Endometrium (tissue), 2 donors: ENCODE data around the gene GINS2.

Experiments
- FAIRE-seq: peaks from 2 replicates; lab custom pipeline; 2012; peaks lifted over from hg19 to GRCh38; lab: Jason Lieb, UNC
- donor health status: control.
- donor health status: control.

Gene GINS2

GRCh38 chr16:85689285-85689949, 663 bp upstream of the GINS2 start:
- no peak for FAIRE-seq

DNA sequence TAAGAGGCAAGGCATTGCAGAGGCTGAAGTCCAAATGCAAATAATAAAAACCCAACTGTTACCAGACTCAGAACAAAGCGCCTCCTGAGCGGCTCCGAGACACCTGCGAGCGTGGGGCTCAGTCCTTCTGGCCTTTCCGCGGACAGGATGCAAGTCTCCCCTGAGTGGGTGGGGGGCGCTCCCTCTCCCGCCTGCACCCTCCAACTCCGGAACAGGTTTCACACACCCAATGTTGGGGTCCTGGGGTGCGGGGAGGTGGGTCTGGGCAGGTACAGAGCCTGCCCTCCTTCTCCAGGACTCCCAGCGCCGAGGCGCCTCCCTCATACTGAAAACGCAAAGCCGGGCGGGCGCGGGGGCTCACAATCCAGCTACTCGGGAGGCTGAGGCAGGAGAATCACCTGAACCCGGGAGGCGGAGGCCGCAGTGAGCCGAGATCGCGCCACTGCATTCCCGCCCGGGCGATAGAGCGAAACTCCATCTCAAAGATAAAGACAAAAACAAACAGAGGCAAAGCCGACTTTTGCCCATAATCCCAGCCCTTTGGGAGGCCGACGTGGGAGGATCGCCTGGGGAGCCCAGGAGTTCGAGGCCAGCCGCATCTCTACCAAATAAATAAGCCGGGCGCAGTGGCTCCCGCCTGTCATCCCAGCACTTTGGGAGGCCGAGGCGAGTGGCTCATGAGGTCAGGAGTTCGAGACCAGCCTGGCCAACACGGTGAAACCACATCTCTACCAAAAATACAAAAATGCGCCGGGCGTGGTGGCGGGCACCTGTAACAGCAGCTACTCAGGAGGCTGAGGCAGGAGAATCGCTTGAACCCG, 893 bp downstream of the GINS2 start:
- no peak for FAIRE-seq

- no peak for FAIRE-seq
Observed at GRCh38 chr16:85686912-85687591, 1.7 kb downstream of the GINS2 start.

DNA sequence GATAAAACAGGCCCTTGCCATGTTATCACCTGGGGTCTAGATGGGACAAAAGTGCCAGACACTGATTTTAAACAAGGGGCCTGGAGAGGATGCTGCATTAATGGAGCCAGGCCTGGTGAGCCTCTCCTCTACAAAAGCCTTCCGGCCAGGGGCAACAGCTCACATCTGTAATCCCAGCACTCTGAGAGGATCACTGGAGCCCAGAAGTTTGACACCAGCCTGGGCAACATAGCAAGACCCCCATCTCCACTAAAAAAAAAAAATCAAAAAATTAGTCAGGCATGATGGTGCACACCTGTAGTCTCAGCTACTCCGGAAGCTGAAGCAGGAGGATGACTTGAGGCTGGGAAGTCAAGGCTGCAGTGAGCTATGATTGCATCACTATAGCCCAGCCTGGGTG, 3.5 kb downstream of the GINS2 start:
- no peak for FAIRE-seq

GRCh38 chr16:85683363-85683762, 5.4 kb downstream of the GINS2 start:
- no peak for FAIRE-seq

- no peak for FAIRE-seq
Observed at GRCh38 chr16:85682516-85682915, 6.2 kb downstream of the GINS2 start.

DNA sequence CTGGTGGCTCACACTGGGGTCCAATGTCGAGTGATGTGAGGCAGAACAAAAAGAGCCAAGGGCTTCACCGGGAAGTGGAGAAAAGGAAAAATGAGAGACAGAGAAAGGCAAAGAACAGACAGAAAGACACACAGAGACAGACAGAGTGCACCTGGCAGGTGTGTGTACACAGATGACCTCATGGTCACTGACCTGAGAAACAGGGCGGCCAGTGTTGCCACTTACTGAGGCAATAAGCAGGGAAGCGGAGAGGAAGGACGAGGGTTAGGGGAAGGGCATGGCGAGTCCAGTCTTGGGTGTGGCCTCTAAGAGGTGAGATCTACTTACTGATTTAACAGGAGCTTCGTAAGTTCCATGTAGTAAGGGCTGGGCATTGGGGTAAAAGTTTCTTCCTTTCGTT, 7.5 kb downstream of the GINS2 start:
- FAIRE-seq = no peak

- no peak for FAIRE-seq
Observed at GRCh38 chr16:85680352-85680944, 8.3 kb downstream of the GINS2 start.

- no peak for FAIRE-seq
Observed at GRCh38 chr16:85679870-85680269, 8.9 kb downstream of the GINS2 start.

- no peak for FAIRE-seq
Observed at GRCh38 chr16:85678821-85679220, 9.9 kb downstream of the GINS2 start.

DNA sequence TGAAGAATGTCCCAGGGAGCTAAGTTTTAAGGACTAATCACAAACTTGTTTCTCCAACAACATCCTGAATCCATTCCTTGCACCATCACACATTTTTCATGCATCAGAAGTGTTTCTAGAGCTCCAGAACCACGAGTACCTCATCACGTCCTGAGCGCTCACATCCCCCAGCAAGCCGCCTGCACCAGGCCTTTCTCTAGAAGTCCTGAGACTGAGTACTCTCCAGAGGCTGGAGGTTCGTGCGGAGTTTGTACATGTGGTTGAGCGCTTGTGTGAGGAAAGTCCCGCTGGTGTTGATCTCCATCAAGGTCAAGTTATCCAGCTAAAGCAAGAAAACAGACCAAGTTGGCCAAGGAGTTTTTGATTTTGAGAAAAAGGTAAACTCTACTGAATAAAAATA, 10.7 kb downstream of the GINS2 start:
- no peak for FAIRE-seq

DNA sequence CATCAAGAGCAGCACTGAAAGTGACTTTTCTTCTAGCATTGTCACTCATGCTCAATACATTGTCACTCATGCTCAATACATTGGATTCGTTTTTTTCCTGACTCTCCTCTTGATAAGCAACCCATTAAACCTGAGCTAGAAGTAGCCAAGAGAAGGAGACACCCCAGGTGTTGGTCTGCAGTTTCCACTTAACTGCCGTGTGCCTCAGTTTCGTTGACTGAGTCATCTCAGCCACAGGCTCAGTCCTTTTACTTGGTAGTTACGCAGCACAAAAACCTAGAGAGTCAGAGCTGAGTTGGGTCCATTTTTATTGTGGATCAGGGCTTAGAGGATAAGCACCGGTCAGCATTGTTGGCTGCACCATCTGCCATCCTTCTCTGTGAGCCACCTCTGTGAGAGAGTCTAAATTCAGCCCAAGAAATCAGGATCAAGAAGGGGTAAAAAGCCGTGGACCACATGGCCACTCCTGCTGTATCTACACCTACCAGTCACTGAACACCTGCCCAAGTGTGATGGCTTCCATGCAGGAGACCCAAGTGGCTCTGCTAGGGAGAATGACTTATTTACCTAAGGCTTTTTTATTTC, 11.3 kb downstream of the GINS2 start:
- FAIRE-seq = no peak

- FAIRE-seq = no peak
Observed at GRCh38 chr16:85676466-85676865, 12.3 kb downstream of the GINS2 start.

DNA sequence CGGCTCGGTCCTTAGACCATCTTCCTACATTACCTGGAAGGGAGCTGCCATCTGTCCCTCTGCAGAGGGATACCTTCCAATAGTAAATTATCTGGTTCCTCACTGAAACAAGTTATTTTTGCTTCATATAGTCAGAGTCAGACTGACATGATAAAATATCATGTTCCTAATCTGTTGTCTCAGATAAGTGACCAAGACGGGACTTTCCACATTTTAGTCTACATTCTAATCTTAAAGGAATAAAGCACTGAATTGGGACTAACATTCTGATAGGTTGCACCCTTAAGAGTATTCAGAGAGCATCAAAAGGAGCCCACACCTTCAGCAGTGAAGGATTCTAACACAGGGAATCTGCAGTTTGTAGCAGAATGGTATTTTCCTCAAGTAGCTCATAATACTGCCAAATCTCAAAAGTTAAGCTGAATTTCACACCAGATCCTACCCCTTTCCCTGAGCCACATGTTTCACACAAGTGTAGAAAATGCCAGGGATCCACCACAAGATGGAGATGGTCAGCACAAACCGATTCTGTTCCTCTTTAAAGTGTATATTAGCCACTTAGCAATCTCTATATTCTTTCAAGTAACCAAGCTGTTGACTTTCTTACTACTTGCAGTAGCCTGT, 13.4 kb downstream of the GINS2 start:
- no peak for FAIRE-seq

- FAIRE-seq = no peak
Observed at GRCh38 chr16:85674828-85675227, 13.9 kb downstream of the GINS2 start.

DNA sequence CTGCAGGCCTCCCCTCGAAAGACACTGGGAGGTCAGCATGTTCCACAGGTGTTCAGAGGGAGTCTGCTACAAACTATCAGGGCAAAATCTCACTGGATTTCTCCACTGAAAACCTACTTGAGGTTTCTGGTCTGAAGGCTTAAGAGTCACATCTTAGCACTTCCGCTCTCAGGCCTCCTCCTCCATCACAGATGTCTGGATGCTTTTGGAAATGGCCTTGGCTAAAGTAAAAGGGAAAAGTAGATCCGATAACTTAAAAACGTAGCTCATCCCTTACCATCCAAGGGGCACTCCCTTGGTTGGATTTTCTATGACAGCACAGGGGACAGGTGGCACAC, 14.4 kb downstream of the GINS2 start:
- FAIRE-seq = no peak

DNA sequence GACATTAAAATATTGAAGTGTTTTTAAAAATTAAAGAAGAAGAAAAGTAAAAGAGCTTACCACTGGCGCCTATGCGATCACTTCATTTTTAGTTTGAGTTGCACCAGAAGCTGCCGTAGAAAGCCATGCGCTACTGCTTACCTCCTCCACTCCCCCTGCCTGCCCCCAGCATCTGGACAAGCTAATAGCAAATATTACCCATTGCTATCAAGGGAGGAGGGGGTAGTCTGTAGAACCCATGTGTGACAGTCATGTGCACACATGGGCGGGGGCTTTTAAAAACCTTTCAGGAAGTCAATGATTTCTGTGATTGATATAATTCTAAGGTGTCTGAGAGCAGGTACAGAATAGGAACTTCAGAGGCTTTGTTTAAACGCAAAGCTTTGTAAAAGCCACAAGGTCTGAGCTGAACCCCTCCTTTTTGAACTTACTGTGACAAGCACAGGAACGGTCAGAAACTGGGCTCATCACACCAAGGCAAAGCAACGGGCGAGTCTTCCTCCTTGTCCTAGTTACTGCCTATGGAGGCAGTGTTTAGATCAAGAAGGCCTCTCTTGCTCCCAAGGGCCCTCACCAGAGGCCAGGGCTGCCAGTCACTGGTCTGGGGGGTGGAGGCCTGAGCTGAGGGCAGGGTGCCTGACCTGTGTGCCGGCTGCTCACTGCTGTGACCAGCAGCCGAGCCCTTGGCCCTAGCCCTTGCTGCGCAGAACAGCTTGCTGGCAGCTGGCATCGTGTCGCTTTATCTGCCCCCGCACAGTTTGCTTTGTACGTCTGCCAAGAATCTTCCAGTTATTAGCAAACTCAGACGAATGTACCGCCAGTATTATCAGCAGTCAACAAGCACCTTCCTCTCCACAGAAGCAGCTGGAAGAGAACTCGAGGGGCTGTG, 15.0 kb downstream of the GINS2 start:
- FAIRE-seq = no peak

DNA sequence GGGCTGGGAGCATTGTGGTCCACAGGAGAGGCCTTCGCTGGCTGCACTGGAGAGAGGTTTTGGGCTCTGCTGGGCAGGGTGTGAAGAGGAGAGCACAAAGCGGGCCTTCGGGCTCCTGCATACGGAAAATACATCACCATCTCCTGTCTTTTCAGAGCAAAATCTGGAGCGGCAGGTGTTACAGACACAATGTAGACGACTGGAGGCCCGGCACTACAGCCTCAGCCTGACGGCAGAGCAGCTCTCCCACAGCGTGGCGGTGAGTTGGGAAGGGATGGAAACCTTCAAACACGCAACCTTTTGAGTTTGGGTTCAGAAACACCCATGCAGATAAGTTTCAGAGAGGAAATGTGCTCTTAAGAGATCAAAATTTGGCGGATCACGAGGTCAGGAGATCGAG, 17.9 kb downstream of the GINS2 start:
- FAIRE-seq = no peak

GRCh38 chr16:85668676-85669424, 19.9 kb downstream of the GINS2 start:
- FAIRE-seq = no peak

DNA sequence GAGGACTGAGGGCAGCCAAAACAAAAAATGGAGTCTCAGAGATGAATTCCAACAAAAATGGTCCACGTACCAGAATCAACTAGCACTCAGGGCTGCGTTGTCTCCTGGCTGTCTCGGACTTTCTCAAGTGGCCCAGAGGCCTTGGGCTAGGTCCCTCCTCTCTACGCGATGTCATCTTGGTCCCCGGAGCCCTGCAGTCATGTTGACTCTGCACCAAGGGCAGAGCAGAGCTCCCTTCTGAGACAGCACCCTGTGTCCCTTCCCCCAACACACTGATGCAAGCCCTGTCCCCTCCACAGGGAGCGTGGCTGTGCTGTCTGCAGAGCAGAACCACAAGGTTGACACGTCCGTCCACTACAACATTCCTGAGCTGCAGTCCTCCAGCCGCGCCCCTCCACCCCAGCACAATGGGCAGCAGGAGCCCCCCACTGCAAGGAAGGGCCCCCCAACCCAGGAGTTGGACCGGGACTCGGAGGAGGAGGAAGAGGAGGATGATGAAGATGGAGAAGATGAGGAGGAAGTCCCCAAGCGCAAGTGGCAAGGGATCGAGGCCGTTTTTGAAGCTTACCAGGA, 20.8 kb downstream of the GINS2 start:
- FAIRE-seq = no peak
